ENCODE data around the gene VWA8.

VWA8 gene

GRCh38 chr13:41960211-41960636, 685 bp downstream of the VWA8 start:
- H3K27ac ChIP-seq (ENCODE audit: low read length), result peak overlapping the region; percentile 18; the same call in 1 of the 2 replicates
- TF ChIP-seq EZH2 (optimal IDR thresholded peaks at IDR 0.05; ENCODE audit: low read depth, low read length) (no peak), EZH2phosphoT487 (IDR thresholded peaks at IDR 0.05; ENCODE audit: low read length) (no peak)
- TF ChIP-seq, protein P1, sequence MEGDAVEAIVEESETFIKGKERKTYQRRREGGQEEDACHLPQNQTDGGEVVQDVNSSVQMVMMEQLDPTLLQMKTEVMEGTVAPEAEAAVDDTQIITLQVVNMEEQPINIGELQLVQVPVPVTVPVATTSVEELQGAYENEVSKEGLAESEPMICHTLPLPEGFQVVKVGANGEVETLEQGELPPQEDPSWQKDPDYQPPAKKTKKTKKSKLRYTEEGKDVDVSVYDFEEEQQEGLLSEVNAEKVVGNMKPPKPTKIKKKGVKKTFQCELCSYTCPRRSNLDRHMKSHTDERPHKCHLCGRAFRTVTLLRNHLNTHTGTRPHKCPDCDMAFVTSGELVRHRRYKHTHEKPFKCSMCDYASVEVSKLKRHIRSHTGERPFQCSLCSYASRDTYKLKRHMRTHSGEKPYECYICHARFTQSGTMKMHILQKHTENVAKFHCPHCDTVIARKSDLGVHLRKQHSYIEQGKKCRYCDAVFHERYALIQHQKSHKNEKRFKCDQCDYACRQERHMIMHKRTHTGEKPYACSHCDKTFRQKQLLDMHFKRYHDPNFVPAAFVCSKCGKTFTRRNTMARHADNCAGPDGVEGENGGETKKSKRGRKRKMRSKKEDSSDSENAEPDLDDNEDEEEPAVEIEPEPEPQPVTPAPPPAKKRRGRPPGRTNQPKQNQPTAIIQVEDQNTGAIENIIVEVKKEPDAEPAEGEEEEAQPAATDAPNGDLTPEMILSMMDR (IDR thresholded peaks at IDR 0.05; ENCODE audit: low read length), result no peak

GRCh38 chr13:41956272-41956671, 4.6 kb downstream of the VWA8 start:
- Histone ChIP-seq H3K27ac (ENCODE audit: low read length) (no peak overlapping the region), H3K9me3 (replicated peaks; ENCODE audit: insufficient read depth, low read length) (no peaks in the 10 kb centered on the region), H3K36me3 (replicated peaks; ENCODE audit: insufficient read depth, low read length) (no peaks in the 10 kb centered on the region), H2AFZ (ENCODE audit: low read length) (no peak overlapping the region), H4K20me1 (ENCODE audit: insufficient read depth, low read length) (no peaks in the 10 kb centered on the region), H3K9me2 (replicated peaks; ENCODE audit: insufficient read depth, low read length) (no peaks in the 10 kb centered on the region), H3K4me2 (ENCODE audit: low read depth, low read length) (no peak overlapping the region), H3K79me2 (ENCODE audit: low read length) (peaks cover 75% of the 10 kb centered on the region), H3K4me1 (ENCODE audit: low read length) (no peaks in the 10 kb centered on the region), H3K27me3 (replicated peaks; ENCODE audit: insufficient read depth, low read length) (no peaks in the 10 kb centered on the region), H3K9ac (ENCODE audit: low read length) (no peak overlapping the region), H3F3A (ENCODE audit: insufficient read depth, low read length) (no peaks in the 10 kb centered on the region), H3K4me3 (ENCODE audit: low read length) (no peak overlapping the region)
- DNase-seq, result no peak
- TF ChIP-seq, protein P1 (IDR thresholded peaks at IDR 0.05; ENCODE audit: low read length), result no peak
- TF ChIP-seq EZH2phosphoT487 (IDR thresholded peaks at IDR 0.05; ENCODE audit: low read length) (no peak), EZH2 (optimal IDR thresholded peaks at IDR 0.05; ENCODE audit: low read depth, low read length) (no peak)

More at GRCh38 chr13:41960211-41960636, 685 bp downstream of the VWA8 start:
- Histone ChIP-seq H3K9ac (ENCODE audit: low read length) (peak overlapping the region; percentile 70), H4K20me1 (ENCODE audit: insufficient read depth, low read length) (no peaks in the 10 kb centered on the region), H3K4me3 (ENCODE audit: low read length) (peak overlapping the region; percentile 83), H3K9me2 (replicated peaks; ENCODE audit: insufficient read depth, low read length) (no peaks in the 10 kb centered on the region), H3K79me2 (ENCODE audit: low read length) (peaks cover 45% of the 10 kb centered on the region), H2AFZ (ENCODE audit: low read length) (peak overlapping the region; percentile 61), H3K27me3 (replicated peaks; ENCODE audit: insufficient read depth, low read length) (no peaks in the 10 kb centered on the region), H3K4me2 (ENCODE audit: low read depth, low read length) (peak overlapping the region; percentile 81), H3K4me1 (ENCODE audit: low read length) (no peaks in the 10 kb centered on the region), H3K9me3 (replicated peaks; ENCODE audit: insufficient read depth, low read length) (no peaks in the 10 kb centered on the region), H3K36me3 (replicated peaks; ENCODE audit: insufficient read depth, low read length) (no peaks in the 10 kb centered on the region), H3F3A (ENCODE audit: insufficient read depth, low read length) (no peaks in the 10 kb centered on the region)
- DNase-seq, result peak; percentile 11

DNA sequence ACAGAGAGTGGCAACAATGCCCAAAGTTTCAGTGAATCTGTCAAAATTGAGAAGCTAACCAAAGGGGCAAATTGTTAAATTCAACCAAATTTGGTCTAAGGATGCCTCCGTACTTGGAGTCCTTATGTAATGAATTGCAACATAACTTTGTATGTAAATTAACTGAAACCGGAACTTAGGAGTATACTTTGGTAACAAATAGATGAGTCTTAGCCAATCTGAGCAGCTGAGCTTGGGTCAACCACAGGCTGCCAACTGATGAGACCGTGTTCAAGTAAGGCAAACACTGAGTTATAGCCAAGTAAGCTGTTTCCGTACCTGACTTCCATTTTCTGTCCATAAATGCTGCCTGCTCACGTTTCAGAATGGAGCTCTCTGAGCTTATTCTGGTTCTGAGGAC, 5.3 kb downstream of the VWA8 start:
- no peaks in the 10 kb centered on the region for H3K27me3 ChIP-seq (replicated peaks; ENCODE audit: insufficient read depth, low read length)
- no peak overlapping the region for H3K4me2 ChIP-seq (ENCODE audit: low read depth, low read length)
- no peaks in the 10 kb centered on the region for H3F3A ChIP-seq (ENCODE audit: insufficient read depth, low read length)
- no peaks in the 10 kb centered on the region for H3K9me2 ChIP-seq (replicated peaks; ENCODE audit: insufficient read depth, low read length)
- no peak overlapping the region for H2AFZ ChIP-seq (ENCODE audit: low read length)
- no peaks in the 10 kb centered on the region for H4K20me1 ChIP-seq (ENCODE audit: insufficient read depth, low read length)
- no peak for DNase-seq
- no peaks in the 10 kb centered on the region for H3K9me3 ChIP-seq (replicated peaks; ENCODE audit: insufficient read depth, low read length)
- TF ChIP-seq EZH2phosphoT487 (IDR thresholded peaks at IDR 0.05; ENCODE audit: low read length), result no peak
- TF ChIP-seq, protein P1 (IDR thresholded peaks at IDR 0.05; ENCODE audit: low read length), result no peak
- TF ChIP-seq EZH2 (optimal IDR thresholded peaks at IDR 0.05; ENCODE audit: low read depth, low read length), result no peak
- no peaks in the 10 kb centered on the region for H3K4me1 ChIP-seq (ENCODE audit: low read length)
- H3K36me3 ChIP-seq (replicated peaks; ENCODE audit: insufficient read depth, low read length), result no peaks in the 10 kb centered on the region
- no peak overlapping the region for H3K9ac ChIP-seq (ENCODE audit: low read length)
- H3K27ac ChIP-seq (ENCODE audit: low read length), result no peak overlapping the region
- H3K4me3 ChIP-seq (ENCODE audit: low read length), result no peak overlapping the region
- H3K79me2 ChIP-seq (ENCODE audit: low read length), result peaks cover 75% of the 10 kb centered on the region
